Adrenal gland (tissue), 12 donors: Measurements from ENCODE around the gene SDR39U1. TPM values are rescaled to one million over a fixed set of nuclear protein-coding genes. Genes with fewer than 3 reads are reported as not detected.
A peak's percentile ranks its signal among the peaks of the same experiment; 100 is the strongest.

Experiments used
- DNase-seq, 7 donors: peaks; one replicate each; pipeline ENCODE4 v3.0.0-alpha.2; 2019 to 2020
- H3K27ac ChIP-seq, 5 donors: fragments of 200-600 bp; sonication (generic) in 4 of 5; 1 replicate in 3 of 5; 2 replicates in 2 of 5; pipeline versions ENCODE4 v1.5.1 to v1.8.0; 2016 to 2020; ENCODE audit warnings: mild to moderate bottlenecking in 1 of 5
- H3K27me3 ChIP-seq: fragments of 200-600 bp; 2 replicates; pipeline ENCODE4 v1.8.0; 2021
- H3K36me3 ChIP-seq, 2 donors: fragments of 200-600 bp; replicated peaks in 1 of 2; 1 replicate in 1 of 2; 2 replicates in 1 of 2; pipeline versions ENCODE4 v1.5.1 to v1.8.0; 2018 to 2022
- H3K4me1 ChIP-seq, 2 donors: fragments of 200-600 bp; replicated peaks in 1 of 2; 1 replicate in 1 of 2; 2 replicates in 1 of 2; pipeline versions ENCODE4 v1.5.1 to v1.8.0; 2018 to 2021
- H3K4me3 ChIP-seq, 4 donors: fragments of 200-600 bp; sonication (generic) in 3 of 4; one replicate each; pipeline ENCODE4 v1.5.1; 2016 to 2018
- H3K9me3 ChIP-seq, 3 donors: fragments of 200-600 bp; sonication (generic) in 1 of 3; replicated peaks in 1 of 3; 1 replicate in 2 of 3; 2 replicates in 1 of 3; pipeline versions ENCODE4 v1.5.1 to v1.8.0; 2016 to 2021
- POLR2A ChIP-seq, 2 donors: fragments of 450-650 bp; IDR thresholded peaks; one replicate each; pipeline ENCODE4 v1.6.1; 2017; ENCODE audit warnings: antibody characterized with exemption in 2 of 2, mild to moderate bottlenecking in 2 of 2, moderate library complexity in 1 of 2
- WGBS, 4 donors: extraction: QIAGEN DNeasy Blood & Tissue Kit in 2 of 4; methylation state at CpG; one replicate each; pipeline versions ENCODE4 v1.1.5 to v1.1.7; 2013 to 2017; 5-methylcytosine and 5-hydroxymethylcytosine counted together
- intact Hi-C, 2 donors: fragments of 100-400 bp; cut with DNase I; formaldehyde crosslinking; loops; one replicate each; pipeline versions ENCODE4 v1.14.1 to v1.15.0; 2022 to 2023
- polyA plus RNA-seq, 3 donors: library from polyadenylated mRNA; stranded (reverse); fragments of 200-250 nt in 2 of 3; fragments of 350-450 nt in 1 of 3; fragmentation: Illumina TruSeq in 1 of 3; extraction: RNeasy Lipid Tissue Mini Kit (QIAGEN cat#74804) in 1 of 3; gene quantifications; one replicate each; pipeline ENCODE4 v1.2.3, GENCODE V29; 2013 to 2014
- total RNA-seq, 9 donors: library from RNA; depleted of rRNA in 4 of 9; stranded (reverse); fragments of >200 nt in 4 of 9; fragments of 120-200 nt in 1 of 9; fragmentation: NEBNext Ultra II Directional in 1 of 9; extraction: Animal tissue kit (Norgen Biotek cat#: 25700) in 1 of 9; gene quantifications; one replicate each; pipeline versions ENCODE4 v1.1.0 to v1.2.4, GENCODE V29; 2013 to 2023
- TF ChIP-seq, protein P1 (sequence below), 6 experiments: fragments of 450-650 bp in 4 of 6; fragments of 200-600 bp in 2 of 6; sonication (generic) in 1 of 6; IDR thresholded peaks; 1 replicate in 5 of 6; 2 replicates in 1 of 6; pipeline versions ENCODE4 v1.5.1 to v1.8.0; 2016 to 2021; ENCODE audit warnings: antibody characterized with exemption in 6 of 6, mild to moderate bottlenecking in 2 of 6, moderate library complexity in 1 of 6
- donor health status: healthy with polysubstance abuse.
- donor health status: Bipolar disorder and iron deficiency.
- donor health status: DM: yes; HTN: yes; CAD: no.
- donor health status: DM: no; HTN: no; CAD: no.
- donor health status: DM: no; HTN: no; CAD: no.
- donor health status: DM: yes; HTN: yes; CAD: no.

Gene SDR39U1
- total and polyA plus RNA-seq, 12 donors: 35.0 to 218 (median 77.5) TPM

- Histone ChIP-seq H3K36me3 (peaks cover 0 to 45% of the 10 kb centered on the region in 2 donors), H3K27ac (peak overlapping the region; percentile 4 to 99 (median 52)), H3K4me3 (no peak overlapping the region), H3K27me3 (no peaks in the 10 kb centered on the region), H3K9me3 (no peaks in the 10 kb centered on the region), H3K4me1 (peaks cover 20 to 66% of the 10 kb centered on the region in 2 donors)
- 53 to 58% (median 55%) methylated on average over 5 to 15 of the region's 15 CpGs for WGBS, 4 donors
- intact Hi-C loops: loop anchor here in 1 of 2 donors (5.0 kb wide), 1 partner anchor 203 kb away; no protein-coding TSS in a partner anchor
- DNase-seq: peak in 4 of 7 donors; percentile 49 to 72 (median 51)
- no peak for TF ChIP-seq POLR2A (IDR thresholded peaks at IDR 0.05)
- TF ChIP-seq, protein P1, sequence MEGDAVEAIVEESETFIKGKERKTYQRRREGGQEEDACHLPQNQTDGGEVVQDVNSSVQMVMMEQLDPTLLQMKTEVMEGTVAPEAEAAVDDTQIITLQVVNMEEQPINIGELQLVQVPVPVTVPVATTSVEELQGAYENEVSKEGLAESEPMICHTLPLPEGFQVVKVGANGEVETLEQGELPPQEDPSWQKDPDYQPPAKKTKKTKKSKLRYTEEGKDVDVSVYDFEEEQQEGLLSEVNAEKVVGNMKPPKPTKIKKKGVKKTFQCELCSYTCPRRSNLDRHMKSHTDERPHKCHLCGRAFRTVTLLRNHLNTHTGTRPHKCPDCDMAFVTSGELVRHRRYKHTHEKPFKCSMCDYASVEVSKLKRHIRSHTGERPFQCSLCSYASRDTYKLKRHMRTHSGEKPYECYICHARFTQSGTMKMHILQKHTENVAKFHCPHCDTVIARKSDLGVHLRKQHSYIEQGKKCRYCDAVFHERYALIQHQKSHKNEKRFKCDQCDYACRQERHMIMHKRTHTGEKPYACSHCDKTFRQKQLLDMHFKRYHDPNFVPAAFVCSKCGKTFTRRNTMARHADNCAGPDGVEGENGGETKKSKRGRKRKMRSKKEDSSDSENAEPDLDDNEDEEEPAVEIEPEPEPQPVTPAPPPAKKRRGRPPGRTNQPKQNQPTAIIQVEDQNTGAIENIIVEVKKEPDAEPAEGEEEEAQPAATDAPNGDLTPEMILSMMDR (IDR thresholded peaks at IDR 0.05): no peak
These were observed 2.6 kb downstream of the SDR39U1 start for GRCh38 chr14:24439830-24440605.

DNA sequence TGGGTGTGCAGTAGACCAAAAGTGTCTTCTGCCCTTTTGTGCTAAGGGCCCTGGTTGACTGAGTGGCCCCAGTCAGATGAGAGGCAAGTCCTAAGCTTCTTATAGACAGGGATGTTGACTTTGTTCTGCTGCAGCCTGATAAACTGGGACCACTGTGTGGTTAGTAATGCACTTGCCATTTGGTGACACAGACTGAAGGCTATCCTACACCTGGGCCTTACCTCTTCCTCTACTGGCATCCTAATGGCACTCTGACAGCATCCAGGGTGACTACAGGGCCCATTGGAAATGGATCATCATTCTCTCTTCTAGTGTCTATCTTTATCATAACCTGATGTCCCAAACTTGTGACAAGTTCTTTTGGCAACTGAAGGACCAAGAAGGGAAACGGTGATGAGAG lies 3.3 kb downstream of the SDR39U1 start:
- Histone ChIP-seq H3K36me3 (peaks cover 0 to 47% of the 10 kb centered on the region in 2 donors), H3K9me3 (no peaks in the 10 kb centered on the region), H3K4me3 (no peak overlapping the region), H3K27ac (peak overlapping the region; percentile 4 to 69 (median 30)), H3K27me3 (no peaks in the 10 kb centered on the region), H3K4me1 (peaks cover 20 to 66% of the 10 kb centered on the region in 2 donors)
- intact Hi-C loops: no loop called here
- whole genome bisulfite sequencing, 4 donors: 24 to 50% (median 26%) methylated on average over 1 of the region's 1 CpG
- TF ChIP-seq POLR2A (IDR thresholded peaks at IDR 0.05): no peak
- TF ChIP-seq, protein P1 (IDR thresholded peaks at IDR 0.05): no peak
- peak in 1 of 7 donors; percentile 14 for DNase-seq

- H3K4me3 ChIP-seq: no peak overlapping the region
- no peaks in the 10 kb centered on the region for H3K27me3 ChIP-seq
- TF ChIP-seq, protein P1 (IDR thresholded peaks at IDR 0.05): no peak
- peak in 1 of 2 donors; percentile 6 for TF ChIP-seq POLR2A (IDR thresholded peaks at IDR 0.05)
- peaks cover 0 to 55% of the 10 kb centered on the region in 2 donors for H3K36me3 ChIP-seq
- intact Hi-C loops: no loop called here
- peaks cover 18 to 63% of the 10 kb centered on the region in 2 donors for H3K4me1 ChIP-seq
- peak in 1 of 7 donors; percentile 12 for DNase-seq
- 55 to 68% (median 63%) methylated on average over 9 of the region's 9 CpGs for WGBS, 4 donors
- no peaks in the 10 kb centered on the region for H3K9me3 ChIP-seq
- H3K27ac ChIP-seq: peak overlapping the region in 4 of 5 donors; percentile 1 to 89 (median 38)
These were observed 4.1 kb downstream of the SDR39U1 start for GRCh38 chr14:24438223-24439097.

DNA sequence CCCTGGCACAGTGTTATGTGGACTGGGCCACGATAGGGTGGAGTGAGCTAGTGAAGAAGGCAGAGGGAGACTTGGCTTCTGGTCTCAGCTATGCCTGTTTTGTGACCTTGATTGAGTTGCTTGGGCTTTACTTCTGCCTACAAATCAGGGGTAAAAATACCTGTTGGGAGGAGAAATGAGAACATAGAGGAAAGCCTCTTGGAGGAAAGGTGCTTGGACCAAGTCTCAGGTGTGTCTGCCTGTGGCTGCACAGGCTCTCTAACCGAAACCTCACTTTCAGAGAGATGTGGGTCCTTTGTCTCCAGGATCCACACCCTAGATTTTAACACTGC lies 4.9 kb downstream of the SDR39U1 start:
- Histone ChIP-seq H3K9me3 (no peaks in the 10 kb centered on the region), H3K27me3 (no peaks in the 10 kb centered on the region), H3K4me1 (peaks cover 14 to 61% of the 10 kb centered on the region in 2 donors), H3K27ac (peak overlapping the region in 2 of 5 donors; percentile 81 to 89), H3K36me3 (peaks cover 0 to 63% of the 10 kb centered on the region in 2 donors), H3K4me3 (no peak overlapping the region)
- intact Hi-C loops: no loop called here
- no peak for TF ChIP-seq POLR2A (IDR thresholded peaks at IDR 0.05)
- TF ChIP-seq, protein P1 (IDR thresholded peaks at IDR 0.05): no peak
- DNase-seq: no peak
- WGBS, 4 donors: 49 to 59% (median 56%) methylated on average over 2 of the region's 2 CpGs
